Measurements from ENCODE around the gene PRIM2.

DNA sequence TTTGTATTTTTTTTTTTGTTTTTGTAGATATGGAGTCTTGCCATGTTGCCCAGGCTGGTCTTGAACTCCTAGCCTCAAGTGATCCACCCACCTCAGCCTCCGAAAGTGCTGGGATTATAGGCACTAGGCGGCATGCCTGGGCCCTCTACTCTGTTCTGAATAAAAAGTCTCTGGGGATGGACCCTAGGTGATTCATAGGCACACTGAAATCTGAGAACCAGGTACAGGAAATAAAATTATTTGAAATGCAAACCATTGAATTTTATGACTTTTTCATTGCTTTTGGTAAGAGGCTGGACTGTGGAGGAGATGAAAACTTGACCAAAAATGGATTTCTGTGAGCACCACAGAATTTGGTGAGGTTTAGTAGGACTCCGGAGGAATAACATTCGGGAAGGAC lies 117.5 kb downstream of the PRIM2 start:
- TF ChIP-seq, protein P1, sequence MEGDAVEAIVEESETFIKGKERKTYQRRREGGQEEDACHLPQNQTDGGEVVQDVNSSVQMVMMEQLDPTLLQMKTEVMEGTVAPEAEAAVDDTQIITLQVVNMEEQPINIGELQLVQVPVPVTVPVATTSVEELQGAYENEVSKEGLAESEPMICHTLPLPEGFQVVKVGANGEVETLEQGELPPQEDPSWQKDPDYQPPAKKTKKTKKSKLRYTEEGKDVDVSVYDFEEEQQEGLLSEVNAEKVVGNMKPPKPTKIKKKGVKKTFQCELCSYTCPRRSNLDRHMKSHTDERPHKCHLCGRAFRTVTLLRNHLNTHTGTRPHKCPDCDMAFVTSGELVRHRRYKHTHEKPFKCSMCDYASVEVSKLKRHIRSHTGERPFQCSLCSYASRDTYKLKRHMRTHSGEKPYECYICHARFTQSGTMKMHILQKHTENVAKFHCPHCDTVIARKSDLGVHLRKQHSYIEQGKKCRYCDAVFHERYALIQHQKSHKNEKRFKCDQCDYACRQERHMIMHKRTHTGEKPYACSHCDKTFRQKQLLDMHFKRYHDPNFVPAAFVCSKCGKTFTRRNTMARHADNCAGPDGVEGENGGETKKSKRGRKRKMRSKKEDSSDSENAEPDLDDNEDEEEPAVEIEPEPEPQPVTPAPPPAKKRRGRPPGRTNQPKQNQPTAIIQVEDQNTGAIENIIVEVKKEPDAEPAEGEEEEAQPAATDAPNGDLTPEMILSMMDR (IDR thresholded peaks at IDR 0.05), result no peak
- TF ChIP-seq POLR2A (IDR thresholded peaks at IDR 0.05), result no peak
